Neural cell (in vitro differentiated cells): ENCODE data around the gene FGGY. TPM values are rescaled to one million over a fixed set of nuclear protein-coding genes. Genes with fewer than 3 reads are reported as not detected.

Experiments used
- H2AFZ ChIP-seq: fragments of 200-600, 300-800 bp; sonication (generic), shearing (Covaris generic); 2 replicates; pipeline ENCODE4 v1.6.0; 2014; ENCODE audit warnings: low read depth, mild to moderate bottlenecking, antibody characterized with exemption, low read length, moderate library complexity
- H3F3A ChIP-seq: fragments of 200-600 bp; shearing (Covaris generic); 2 replicates; pipeline ENCODE4 v1.6.1; 2016; ENCODE audit warnings: mild to moderate bottlenecking, moderate library complexity, mixed read lengths, antibody characterized with exemption, low read length; ENCODE audit not compliant: insufficient read depth, poor library complexity, severe bottlenecking
- H3K27ac ChIP-seq: fragments of 200-600, 300-800 bp; sonication (generic), shearing (Covaris generic); 2 replicates; pipeline ENCODE4 v1.5.1; 2014; ENCODE audit warnings: mild to moderate bottlenecking, low read length, moderate library complexity
- H3K27me3 ChIP-seq: fragments of 300-800, 200-600 bp; sonication (generic), shearing (Covaris generic); 2 replicates; pipeline ENCODE4 v1.6.0; 2014; ENCODE audit warnings: mild to moderate bottlenecking, low read depth, low read length, moderate library complexity; ENCODE audit not compliant: insufficient read depth
- H3K36me3 ChIP-seq: fragments of 300-800, 200-600 bp; sonication (generic), shearing (Covaris generic); 2 replicates; pipeline ENCODE4 v1.5.1; 2014; ENCODE audit warnings: mild to moderate bottlenecking, antibody characterized with exemption, low read length, moderate library complexity; ENCODE audit not compliant: insufficient read depth
- H3K4me2 ChIP-seq: fragments of 300-800, 200-600 bp; sonication (generic), shearing (Covaris generic); 2 replicates; pipeline ENCODE4 v1.6.0; 2014; ENCODE audit warnings: mild to moderate bottlenecking, low read length
- H3K4me3 ChIP-seq: fragments of 300-800, 200-600 bp; sonication (generic), shearing (Covaris generic); 2 replicates; pipeline ENCODE4 v1.5.1; 2014; ENCODE audit warnings: mild to moderate bottlenecking, low read length, moderate library complexity
- H3K79me2 ChIP-seq: fragments of 200-600 bp; shearing (Covaris generic); replicated peaks from 2 replicates; pipeline ENCODE4 v1.6.0; 2014; ENCODE audit warnings: mild to moderate bottlenecking, low read length, moderate library complexity; ENCODE audit not compliant: insufficient read depth
- H3K9ac ChIP-seq: fragments of 300-800, 200-600 bp; sonication (generic), shearing (Covaris generic); 2 replicates; pipeline ENCODE4 v1.6.1; 2016; ENCODE audit warnings: mild to moderate bottlenecking, low read length, mixed read lengths
- H3K9me2 ChIP-seq: fragments of 200-600 bp; shearing (Covaris generic); 2 replicates; pipeline ENCODE4 v1.6.1; 2016; ENCODE audit warnings: mild to moderate bottlenecking, low read length, mixed read lengths; ENCODE audit not compliant: insufficient read depth
- H3K9me3 ChIP-seq: fragments of 200-600, 300-800 bp; sonication (generic), shearing (Covaris generic); 2 replicates; pipeline ENCODE4 v1.6.1; 2016; ENCODE audit warnings: mild to moderate bottlenecking, mixed run types, low read length, moderate library complexity, mixed read lengths
- H4K20me1 ChIP-seq: fragments of 200-600 bp; shearing (Covaris generic); 2 replicates; pipeline ENCODE4 v1.6.1; 2016; ENCODE audit warnings: mild to moderate bottlenecking, mixed run types; ENCODE audit not compliant: insufficient read depth
- EP300 ChIP-seq: fragments of 450-650 bp; conservative IDR thresholded peaks from 2 replicates; pipeline ENCODE4 v1.6.1; 2014; ENCODE audit warnings: antibody characterized with exemption, mild to moderate bottlenecking, moderate library complexity; ENCODE audit not compliant: poor library complexity, severe bottlenecking
- EZH2 ChIP-seq: fragments of 200-600, 300-800 bp; shearing (Covaris generic), sonication (generic); IDR thresholded peaks from 2 replicates; pipeline ENCODE4 v1.6.1; 2014; ENCODE audit warnings: antibody characterized with exemption, low read length, borderline replicate concordance, mild to moderate bottlenecking; ENCODE audit not compliant: insufficient read depth, poor library complexity, severe bottlenecking
- MXI1 ChIP-seq: fragments of 450-650 bp; conservative IDR thresholded peaks from 2 replicates; pipeline ENCODE4 v1.6.1; 2014; ENCODE audit warnings: antibody characterized with exemption, mild to moderate bottlenecking; ENCODE audit not compliant: poor library complexity, severe bottlenecking
- POLR2AphosphoS5 ChIP-seq: IDR thresholded peaks from 2 replicates; pipeline ENCODE4 v1.6.1; 2012
- RAD21 ChIP-seq: fragments of 450-650 bp; conservative IDR thresholded peaks from 2 replicates; pipeline ENCODE4 v1.6.1; 2014; ENCODE audit warnings: antibody characterized with exemption, mild to moderate bottlenecking, moderate library complexity
- SMC3 ChIP-seq: fragments of 450-650 bp; conservative IDR thresholded peaks from 2 replicates; pipeline ENCODE4 v1.6.1; 2014; ENCODE audit warnings: antibody characterized with exemption, mild to moderate bottlenecking, moderate library complexity; ENCODE audit not compliant: poor library complexity
- TAF1 ChIP-seq: IDR thresholded peaks from 2 replicates; pipeline ENCODE4 v1.6.1; 2012; ENCODE audit warnings: low read depth
- polyA plus RNA-seq: library from polyadenylated mRNA; depleted of rRNA; stranded (reverse); fragments of >200 nt; gene quantifications from 2 replicates; pipeline ENCODE4 v1.2.3, GENCODE V29; 2014
- TF ChIP-seq, protein P1 (sequence below): IDR thresholded peaks from 2 replicates; pipeline ENCODE4 v1.6.1; 2012; ENCODE audit warnings: borderline replicate concordance
- TF ChIP-seq, protein P2 (sequence below): fragments of 450-650 bp; IDR thresholded peaks from 2 replicates; pipeline ENCODE4 v1.5.1; 2014; ENCODE audit warnings: antibody characterized with exemption, mild to moderate bottlenecking, moderate library complexity; ENCODE audit not compliant: poor library complexity, severe bottlenecking

Gene FGGY
- polyA plus RNA-seq, 1 donor from 2014 or later: 7.4 TPM

DNA sequence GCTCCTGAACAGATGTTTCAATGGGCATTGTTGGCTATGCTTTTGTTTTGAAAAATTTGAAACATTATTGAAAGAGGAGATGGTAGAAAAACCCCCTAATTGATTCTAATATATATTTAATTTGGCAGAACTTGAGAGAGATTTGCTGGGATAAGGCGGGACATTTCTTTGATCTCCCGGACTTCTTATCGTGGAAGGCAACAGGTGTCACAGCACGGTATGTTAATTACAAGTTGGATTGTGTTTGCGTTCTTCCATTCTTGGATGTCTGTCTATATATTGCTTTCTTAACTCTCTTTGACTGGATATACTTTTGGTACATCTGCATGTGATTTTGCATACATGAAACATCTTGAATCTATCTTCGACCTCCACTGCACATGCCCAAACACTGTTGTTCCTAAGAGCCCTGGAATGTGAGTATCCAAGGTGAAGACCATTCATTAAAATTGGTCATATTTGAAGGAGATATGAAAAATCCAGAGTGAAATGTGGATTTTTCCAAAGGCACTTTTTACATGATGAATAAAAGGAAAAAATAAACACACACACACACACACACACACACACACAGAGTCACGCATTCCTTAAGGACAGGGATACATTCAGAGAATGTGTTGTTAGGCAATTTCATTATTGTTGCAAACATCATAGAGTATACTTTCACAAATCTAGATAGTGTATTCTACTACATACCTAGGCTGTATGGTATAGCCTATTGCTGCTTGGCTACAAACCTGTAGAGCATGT lies 81.9 kb downstream of the FGGY start:
- no peaks in the 10 kb centered on the region for H3F3A ChIP-seq
- no peak overlapping the region for H2AFZ ChIP-seq
- H3K9ac ChIP-seq: no peak overlapping the region
- TF ChIP-seq SMC3: no peak
- no peak for TF ChIP-seq MXI1
- TF ChIP-seq RAD21: no peak
- TF ChIP-seq, protein P1, sequence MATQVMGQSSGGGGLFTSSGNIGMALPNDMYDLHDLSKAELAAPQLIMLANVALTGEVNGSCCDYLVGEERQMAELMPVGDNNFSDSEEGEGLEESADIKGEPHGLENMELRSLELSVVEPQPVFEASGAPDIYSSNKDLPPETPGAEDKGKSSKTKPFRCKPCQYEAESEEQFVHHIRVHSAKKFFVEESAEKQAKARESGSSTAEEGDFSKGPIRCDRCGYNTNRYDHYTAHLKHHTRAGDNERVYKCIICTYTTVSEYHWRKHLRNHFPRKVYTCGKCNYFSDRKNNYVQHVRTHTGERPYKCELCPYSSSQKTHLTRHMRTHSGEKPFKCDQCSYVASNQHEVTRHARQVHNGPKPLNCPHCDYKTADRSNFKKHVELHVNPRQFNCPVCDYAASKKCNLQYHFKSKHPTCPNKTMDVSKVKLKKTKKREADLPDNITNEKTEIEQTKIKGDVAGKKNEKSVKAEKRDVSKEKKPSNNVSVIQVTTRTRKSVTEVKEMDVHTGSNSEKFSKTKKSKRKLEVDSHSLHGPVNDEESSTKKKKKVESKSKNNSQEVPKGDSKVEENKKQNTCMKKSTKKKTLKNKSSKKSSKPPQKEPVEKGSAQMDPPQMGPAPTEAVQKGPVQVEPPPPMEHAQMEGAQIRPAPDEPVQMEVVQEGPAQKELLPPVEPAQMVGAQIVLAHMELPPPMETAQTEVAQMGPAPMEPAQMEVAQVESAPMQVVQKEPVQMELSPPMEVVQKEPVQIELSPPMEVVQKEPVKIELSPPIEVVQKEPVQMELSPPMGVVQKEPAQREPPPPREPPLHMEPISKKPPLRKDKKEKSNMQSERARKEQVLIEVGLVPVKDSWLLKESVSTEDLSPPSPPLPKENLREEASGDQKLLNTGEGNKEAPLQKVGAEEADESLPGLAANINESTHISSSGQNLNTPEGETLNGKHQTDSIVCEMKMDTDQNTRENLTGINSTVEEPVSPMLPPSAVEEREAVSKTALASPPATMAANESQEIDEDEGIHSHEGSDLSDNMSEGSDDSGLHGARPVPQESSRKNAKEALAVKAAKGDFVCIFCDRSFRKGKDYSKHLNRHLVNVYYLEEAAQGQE: no peak
- TF ChIP-seq POLR2AphosphoS5: no peak
- no peak for TF ChIP-seq TAF1
- no peak for TF ChIP-seq EP300
- TF ChIP-seq, protein P2, sequence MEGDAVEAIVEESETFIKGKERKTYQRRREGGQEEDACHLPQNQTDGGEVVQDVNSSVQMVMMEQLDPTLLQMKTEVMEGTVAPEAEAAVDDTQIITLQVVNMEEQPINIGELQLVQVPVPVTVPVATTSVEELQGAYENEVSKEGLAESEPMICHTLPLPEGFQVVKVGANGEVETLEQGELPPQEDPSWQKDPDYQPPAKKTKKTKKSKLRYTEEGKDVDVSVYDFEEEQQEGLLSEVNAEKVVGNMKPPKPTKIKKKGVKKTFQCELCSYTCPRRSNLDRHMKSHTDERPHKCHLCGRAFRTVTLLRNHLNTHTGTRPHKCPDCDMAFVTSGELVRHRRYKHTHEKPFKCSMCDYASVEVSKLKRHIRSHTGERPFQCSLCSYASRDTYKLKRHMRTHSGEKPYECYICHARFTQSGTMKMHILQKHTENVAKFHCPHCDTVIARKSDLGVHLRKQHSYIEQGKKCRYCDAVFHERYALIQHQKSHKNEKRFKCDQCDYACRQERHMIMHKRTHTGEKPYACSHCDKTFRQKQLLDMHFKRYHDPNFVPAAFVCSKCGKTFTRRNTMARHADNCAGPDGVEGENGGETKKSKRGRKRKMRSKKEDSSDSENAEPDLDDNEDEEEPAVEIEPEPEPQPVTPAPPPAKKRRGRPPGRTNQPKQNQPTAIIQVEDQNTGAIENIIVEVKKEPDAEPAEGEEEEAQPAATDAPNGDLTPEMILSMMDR: no peak
- TF ChIP-seq EZH2: no peak
- H3K9me3 ChIP-seq: no peaks in the 10 kb centered on the region
- no peak overlapping the region for H3K4me2 ChIP-seq
- no peak overlapping the region for H3K27ac ChIP-seq
- no peaks in the 10 kb centered on the region for H3K9me2 ChIP-seq
- H4K20me1 ChIP-seq: no peaks in the 10 kb centered on the region
- H3K27me3 ChIP-seq: no peaks in the 10 kb centered on the region
- H3K36me3 ChIP-seq: no peaks in the 10 kb centered on the region
- H3K79me2 ChIP-seq: no peaks in the 10 kb centered on the region
- no peak overlapping the region for H3K4me3 ChIP-seq

DNA sequence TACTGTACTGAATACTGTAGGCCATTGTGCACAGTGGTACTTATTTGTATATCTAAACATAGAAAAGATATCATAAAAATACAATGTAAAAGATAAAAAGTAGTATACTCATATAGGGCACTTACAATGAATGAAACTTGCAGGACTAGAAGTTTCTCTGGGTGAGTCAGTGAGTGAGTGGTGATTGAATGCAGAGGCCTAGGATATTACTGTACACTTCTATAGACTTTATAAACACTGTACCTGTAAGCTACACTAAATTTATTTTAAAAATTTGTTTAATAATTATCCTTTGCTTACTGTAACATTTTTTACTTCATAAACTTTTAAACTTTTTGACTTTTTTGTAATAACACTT lies 82.5 kb downstream of the FGGY start:
- no peaks in the 10 kb centered on the region for H3K27me3 ChIP-seq
- H3K9me3 ChIP-seq: no peaks in the 10 kb centered on the region
- H3K79me2 ChIP-seq: no peaks in the 10 kb centered on the region
- no peak overlapping the region for H3K27ac ChIP-seq
- H3F3A ChIP-seq: no peaks in the 10 kb centered on the region
- no peak overlapping the region for H2AFZ ChIP-seq
- no peaks in the 10 kb centered on the region for H4K20me1 ChIP-seq
- H3K4me2 ChIP-seq: no peak overlapping the region
- no peaks in the 10 kb centered on the region for H3K36me3 ChIP-seq
- no peak overlapping the region for H3K9ac ChIP-seq
- no peaks in the 10 kb centered on the region for H3K9me2 ChIP-seq
- no peak overlapping the region for H3K4me3 ChIP-seq
- TF ChIP-seq EP300 (no peak), RAD21 (no peak), POLR2AphosphoS5 (no peak), EZH2 (no peak), MXI1 (no peak), TAF1 (no peak), SMC3 (no peak)
- TF ChIP-seq, protein P1: no peak
- TF ChIP-seq, protein P2: no peak
